Measurements from ENCODE around the gene HOXC10. TPM values are rescaled to one million over a fixed set of nuclear protein-coding genes. Genes with fewer than 3 reads are reported as not detected.

HOXC10 gene
- total and polyA plus RNA-seq, 2 donors (not counting 3 experiments of a cell fraction or from before 2014, with no cell fraction given): 0.18 TPM; not detected in 1

DNA sequence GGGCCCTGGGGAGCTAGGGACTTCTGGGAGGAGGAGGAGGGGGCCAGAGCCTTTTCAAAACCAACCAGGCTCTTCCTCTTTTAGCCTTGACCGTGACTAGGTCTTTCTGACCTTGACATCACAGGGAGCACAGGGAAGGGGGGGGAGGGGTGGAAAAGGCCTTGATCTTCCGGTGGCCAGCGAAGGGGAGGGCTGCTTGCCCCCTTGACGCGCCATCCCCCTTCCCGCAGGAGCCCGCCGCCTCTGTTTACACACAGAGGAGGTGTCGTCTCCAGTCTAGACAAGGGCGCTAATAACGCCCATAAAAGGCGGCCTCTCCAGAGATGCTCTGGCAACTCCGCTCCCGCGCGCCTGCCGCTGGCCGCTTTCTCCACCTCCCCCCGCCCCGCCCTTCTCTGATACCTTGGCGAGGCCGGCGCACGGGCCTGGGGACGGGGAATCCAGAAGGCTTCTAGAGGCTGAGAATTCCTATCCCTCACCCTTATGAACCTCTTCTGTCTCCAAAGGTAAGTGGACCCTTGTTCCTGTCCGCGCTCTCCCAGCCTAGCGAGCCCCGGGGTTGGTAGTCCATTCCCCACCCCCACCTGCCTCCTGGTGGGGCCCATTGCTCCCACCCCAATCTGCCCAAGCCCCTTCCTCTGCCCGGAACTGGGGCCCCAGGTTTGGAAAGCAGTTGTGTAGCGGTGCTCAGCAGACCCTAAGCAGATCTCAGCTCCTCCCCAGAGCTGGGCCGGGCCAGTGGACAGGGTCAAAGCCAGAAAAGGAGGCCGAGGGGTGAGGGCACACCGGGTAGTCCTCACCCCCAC is 35.1 kb upstream of the HOXC10 start:
- no TSS peak for BruUV-seq (replicated peaks)
- H3K36me3 ChIP-seq (ENCODE audit: control insufficient read depth in 2 of 2, extremely low read depth in 1 of 2, insufficient read depth in 2 of 2, low read length in 2 of 2): no peaks in the 10 kb centered on the region
- H3K9me1 ChIP-seq (replicated peaks; ENCODE audit: control insufficient read depth, extremely low read depth, insufficient read depth, low read length): no peaks in the 10 kb centered on the region
- no peaks in the 10 kb centered on the region for H3K4me1 ChIP-seq (ENCODE audit: control insufficient read depth, extremely low read depth, insufficient read depth, low read length)
- intact Hi-C loops (cut with micrococcal nuclease) (no loop called here), dilution Hi-C loops (cut with MboI; ENCODE audit: extremely low pct_ligation_motif_present, low sequenced_read_pairs) (no loop called here)
- no peak overlapping the region for H3K4me3 ChIP-seq (replicated peaks in 1 of 3; ENCODE audit: insufficient read depth in 1 of 3, low read depth in 1 of 3, low read length in 3 of 3)
- H3K9ac ChIP-seq (replicated peaks; ENCODE audit: extremely low read depth, insufficient read depth, low read length): no peak overlapping the region
- ChIA-PET CTCF (no interaction called here), POLR2A (no interaction called here)
- FAIRE-seq: no peak
- no peaks in the 10 kb centered on the region for H3K9me3 ChIP-seq (replicated peaks; ENCODE audit: control insufficient read depth, insufficient read depth, low read length)
- no peaks in the 10 kb centered on the region for H4K20me1 ChIP-seq (replicated peaks; ENCODE audit: control insufficient read depth, extremely low read depth, insufficient read depth, low read length)
- TF ChIP-seq POLR2AphosphoS5 (IDR thresholded peaks at IDR 0.05; ENCODE audit: insufficient read depth, low read depth, low read length) (no peak), FOS (IDR thresholded peaks at IDR 0.05; ENCODE audit: borderline replicate concordance, insufficient read depth, low read length) (no peak), GATA2 (IDR thresholded peaks at IDR 0.05; ENCODE audit: insufficient read depth, insufficient read length, low read depth, low read length) (no peak)
- TF ChIP-seq, protein P1, sequence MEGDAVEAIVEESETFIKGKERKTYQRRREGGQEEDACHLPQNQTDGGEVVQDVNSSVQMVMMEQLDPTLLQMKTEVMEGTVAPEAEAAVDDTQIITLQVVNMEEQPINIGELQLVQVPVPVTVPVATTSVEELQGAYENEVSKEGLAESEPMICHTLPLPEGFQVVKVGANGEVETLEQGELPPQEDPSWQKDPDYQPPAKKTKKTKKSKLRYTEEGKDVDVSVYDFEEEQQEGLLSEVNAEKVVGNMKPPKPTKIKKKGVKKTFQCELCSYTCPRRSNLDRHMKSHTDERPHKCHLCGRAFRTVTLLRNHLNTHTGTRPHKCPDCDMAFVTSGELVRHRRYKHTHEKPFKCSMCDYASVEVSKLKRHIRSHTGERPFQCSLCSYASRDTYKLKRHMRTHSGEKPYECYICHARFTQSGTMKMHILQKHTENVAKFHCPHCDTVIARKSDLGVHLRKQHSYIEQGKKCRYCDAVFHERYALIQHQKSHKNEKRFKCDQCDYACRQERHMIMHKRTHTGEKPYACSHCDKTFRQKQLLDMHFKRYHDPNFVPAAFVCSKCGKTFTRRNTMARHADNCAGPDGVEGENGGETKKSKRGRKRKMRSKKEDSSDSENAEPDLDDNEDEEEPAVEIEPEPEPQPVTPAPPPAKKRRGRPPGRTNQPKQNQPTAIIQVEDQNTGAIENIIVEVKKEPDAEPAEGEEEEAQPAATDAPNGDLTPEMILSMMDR (IDR thresholded peaks at IDR 0.05; ENCODE audit: extremely low read depth in 1 of 2, insufficient read depth in 1 of 2, low read depth in 1 of 2, low read length in 2 of 2): no peak
- no peak for DNase-seq (ENCODE audit: low read depth, low spot score)
- H2AFZ ChIP-seq (ENCODE audit: low read depth, low read length): no peak overlapping the region
- no peaks in the 10 kb centered on the region for H3K79me2 ChIP-seq (ENCODE audit: control insufficient read depth, insufficient read depth, low read length)
- no peak overlapping the region for H3K4me2 ChIP-seq (ENCODE audit: insufficient read depth, low read length)
- peaks cover 95 to 97% of the 10 kb centered on the region in 2 experiments for H3K27me3 ChIP-seq (ENCODE audit: control insufficient read depth in 2 of 2, insufficient read depth in 2 of 2, low read length in 2 of 2)
- H3K27ac ChIP-seq (ENCODE audit: insufficient read depth, low read depth, low read length): no peak overlapping the region

DNA sequence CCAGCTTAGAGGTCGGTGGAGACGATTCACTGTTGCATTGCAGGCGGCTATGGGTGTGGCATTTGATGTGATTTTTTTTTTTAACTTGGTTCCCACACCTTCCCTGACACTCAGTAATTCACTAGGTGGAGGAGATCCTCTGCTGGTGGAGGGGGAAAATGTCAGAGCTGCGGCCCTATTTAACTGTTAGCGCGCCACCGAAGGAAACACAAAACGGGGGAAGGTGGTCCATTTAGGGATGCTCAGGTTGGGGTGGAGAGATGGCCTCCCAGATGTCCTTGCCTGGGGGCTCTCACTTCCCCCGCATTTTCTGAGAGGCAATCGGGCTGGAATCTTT is 34.5 kb upstream of the HOXC10 start:
- BruUV-seq (replicated peaks): no TSS peak
- H3K4me2 ChIP-seq (ENCODE audit: insufficient read depth, low read length): no peak overlapping the region
- intact Hi-C loops (cut with micrococcal nuclease): no loop called here
- H4K20me1 ChIP-seq (replicated peaks; ENCODE audit: control insufficient read depth, extremely low read depth, insufficient read depth, low read length): no peaks in the 10 kb centered on the region
- DNase-seq (ENCODE audit: low read depth, low spot score): no peak
- no peak overlapping the region for H3K4me3 ChIP-seq (replicated peaks in 1 of 3; ENCODE audit: insufficient read depth in 1 of 3, low read depth in 1 of 3, low read length in 3 of 3)
- dilution Hi-C loops (cut with MboI; ENCODE audit: extremely low pct_ligation_motif_present, low sequenced_read_pairs): no loop called here
- no peak overlapping the region for H3K9ac ChIP-seq (replicated peaks; ENCODE audit: extremely low read depth, insufficient read depth, low read length)
- H3K36me3 ChIP-seq (ENCODE audit: control insufficient read depth in 2 of 2, extremely low read depth in 1 of 2, insufficient read depth in 2 of 2, low read length in 2 of 2): no peaks in the 10 kb centered on the region
- H3K79me2 ChIP-seq (ENCODE audit: control insufficient read depth, insufficient read depth, low read length): no peaks in the 10 kb centered on the region
- H3K27ac ChIP-seq (ENCODE audit: insufficient read depth, low read depth, low read length): no peak overlapping the region
- CTCF ChIA-PET: interaction anchor here (2.7 kb wide), 1 partner anchor 10 kb away, joined by 9 read pairs; no protein-coding TSS in a partner anchor
- no peaks in the 10 kb centered on the region for H3K4me1 ChIP-seq (ENCODE audit: control insufficient read depth, extremely low read depth, insufficient read depth, low read length)
- no peaks in the 10 kb centered on the region for H3K9me3 ChIP-seq (replicated peaks; ENCODE audit: control insufficient read depth, insufficient read depth, low read length)
- TF ChIP-seq POLR2A (IDR thresholded peaks at IDR 0.05; ENCODE audit: low read depth, low read length) (no peak), GATA2 (IDR thresholded peaks at IDR 0.05; ENCODE audit: insufficient read depth, insufficient read length, low read depth, low read length) (no peak), JUN (IDR thresholded peaks at IDR 0.05; ENCODE audit: borderline replicate concordance, insufficient read depth, insufficient read length, low read depth) (no peak), POLR2AphosphoS5 (IDR thresholded peaks at IDR 0.05; ENCODE audit: insufficient read depth, low read depth, low read length) (no peak), FOS (IDR thresholded peaks at IDR 0.05; ENCODE audit: borderline replicate concordance, insufficient read depth, low read length) (no peak), MYC (IDR thresholded peaks at IDR 0.05; ENCODE audit: low read depth, low read length) (no peak), EZH2 (IDR thresholded peaks at IDR 0.05; ENCODE audit: borderline replicate concordance, low read depth, low read length, severe bottlenecking) (no peak)
- TF ChIP-seq, protein P2, sequence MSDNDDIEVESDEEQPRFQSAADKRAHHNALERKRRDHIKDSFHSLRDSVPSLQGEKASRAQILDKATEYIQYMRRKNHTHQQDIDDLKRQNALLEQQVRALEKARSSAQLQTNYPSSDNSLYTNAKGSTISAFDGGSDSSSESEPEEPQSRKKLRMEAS (IDR thresholded peaks at IDR 0.05; ENCODE audit: insufficient read depth, insufficient read length): no peak
- TF ChIP-seq, protein P1 (IDR thresholded peaks at IDR 0.05; ENCODE audit: extremely low read depth in 1 of 2, insufficient read depth in 1 of 2, low read depth in 1 of 2, low read length in 2 of 2): no peak
- H3K9me1 ChIP-seq (replicated peaks; ENCODE audit: control insufficient read depth, extremely low read depth, insufficient read depth, low read length): no peaks in the 10 kb centered on the region
- no peak for FAIRE-seq
- no peak overlapping the region for H2AFZ ChIP-seq (ENCODE audit: low read depth, low read length)
- peaks cover 91 to 97% of the 10 kb centered on the region in 2 experiments for H3K27me3 ChIP-seq (ENCODE audit: control insufficient read depth in 2 of 2, insufficient read depth in 2 of 2, low read length in 2 of 2)
- POLR2A ChIA-PET: no interaction called here

Data from endothelial cell of umbilical vein (primary cell).